Duodenal mucosa (tissue), 2 donors: ENCODE data around the gene MRFAP1.

ENCODE experiments used
- H3K27ac ChIP-seq: one replicate; pipeline ENCODE4 v1.7.0; 2013; ENCODE audit warnings: low read depth, low read length
- H3K27me3 ChIP-seq, 2 donors: one replicate each; pipeline ENCODE4 v1.7.0; 2013; ENCODE audit warnings: low read length in 2 of 2, control low read depth in 1 of 2; ENCODE audit not compliant: insufficient read depth in 2 of 2, control insufficient read depth in 1 of 2
- H3K36me3 ChIP-seq, 2 donors: one replicate each; pipeline ENCODE4 v1.7.0; 2013; ENCODE audit warnings: low read length in 2 of 2, control low read depth in 1 of 2; ENCODE audit not compliant: insufficient read depth in 2 of 2, control insufficient read depth in 1 of 2
- H3K4me1 ChIP-seq, 2 donors: one replicate each; pipeline ENCODE4 v1.7.0; 2013; ENCODE audit warnings: low read length in 2 of 2, control low read depth in 1 of 2; ENCODE audit not compliant: insufficient read depth in 2 of 2, control insufficient read depth in 1 of 2
- H3K4me3 ChIP-seq, 2 donors: one replicate each; pipeline ENCODE4 v1.7.0; 2013; ENCODE audit warnings: low read length in 2 of 2, low read depth in 1 of 2
- H3K9ac ChIP-seq, 2 donors: one replicate each; pipeline ENCODE4 v1.7.0; 2013; ENCODE audit warnings: low read length in 2 of 2, low read depth in 1 of 2
- H3K9me3 ChIP-seq, 2 donors: one replicate each; pipeline ENCODE4 v1.7.0; 2013; ENCODE audit warnings: low read length in 2 of 2, control low read depth in 1 of 2; ENCODE audit not compliant: control insufficient read depth in 1 of 2

Gene MRFAP1

GRCh38 chr4:6632125-6632524 lies 8.4 kb upstream of the MRFAP1 start:
- Histone ChIP-seq H3K4me3 (no peak overlapping the region), H3K9ac (no peak overlapping the region), H3K36me3 (no peaks in the 10 kb centered on the region), H3K27me3 (no peaks in the 10 kb centered on the region), H3K27ac (no peak overlapping the region), H3K4me1 (no peaks in the 10 kb centered on the region), H3K9me3 (no peaks in the 10 kb centered on the region)

GRCh38 chr4:6633091-6633906 lies 7.2 kb upstream of the MRFAP1 start:
- H3K4me1 ChIP-seq: no peaks in the 10 kb centered on the region
- no peak overlapping the region for H3K4me3 ChIP-seq
- H3K9ac ChIP-seq: no peak overlapping the region
- H3K27ac ChIP-seq: no peak overlapping the region
- no peaks in the 10 kb centered on the region for H3K36me3 ChIP-seq
- no peaks in the 10 kb centered on the region for H3K9me3 ChIP-seq
- H3K27me3 ChIP-seq: no peaks in the 10 kb centered on the region

GRCh38 chr4:6634746-6635145 lies 5.7 kb upstream of the MRFAP1 start:
- no peak overlapping the region for H3K9ac ChIP-seq
- H3K9me3 ChIP-seq: no peaks in the 10 kb centered on the region
- H3K27me3 ChIP-seq: no peaks in the 10 kb centered on the region
- H3K4me3 ChIP-seq: no peak overlapping the region
- H3K27ac ChIP-seq: no peak overlapping the region
- no peaks in the 10 kb centered on the region for H3K4me1 ChIP-seq
- no peaks in the 10 kb centered on the region for H3K36me3 ChIP-seq

GRCh38 chr4:6639137-6639680 lies 1.3 kb upstream of the MRFAP1 start:
- Histone ChIP-seq H3K4me1 (peaks cover 16 to 18% of the 10 kb centered on the region in 2 donors), H3K27ac (no peak overlapping the region), H3K4me3 (no peak overlapping the region), H3K27me3 (no peaks in the 10 kb centered on the region), H3K36me3 (peaks cover 6 to 19% of the 10 kb centered on the region in 2 donors), H3K9ac (no peak overlapping the region), H3K9me3 (no peaks in the 10 kb centered on the region)

- Histone ChIP-seq H3K27ac (peak overlapping the region; percentile 90), H3K4me3 (peak overlapping the region; percentile 92 to 94), H3K36me3 (peaks cover 6 to 19% of the 10 kb centered on the region in 2 donors), H3K4me1 (peaks cover 16 to 18% of the 10 kb centered on the region in 2 donors), H3K9ac (peak overlapping the region; percentile 87 to 98), H3K27me3 (no peaks in the 10 kb centered on the region), H3K9me3 (no peaks in the 10 kb centered on the region)
These were observed 882 bp downstream of the MRFAP1 start for GRCh38 chr4:6641164-6641970.

- Histone ChIP-seq H3K27me3 (no peaks in the 10 kb centered on the region), H3K9me3 (no peaks in the 10 kb centered on the region), H3K9ac (peak overlapping the region; percentile 87 to 98), H3K27ac (no peak overlapping the region), H3K4me1 (peaks cover 16 to 18% of the 10 kb centered on the region in 2 donors), H3K4me3 (peak overlapping the region; percentile 92 to 94), H3K36me3 (peaks cover 6 to 19% of the 10 kb centered on the region in 2 donors)
These were observed 1.5 kb downstream of the MRFAP1 start for GRCh38 chr4:6641971-6642320.

GRCh38 chr4:6643141-6643847 lies 2.8 kb downstream of the MRFAP1 start:
- H3K27ac ChIP-seq: no peak overlapping the region
- H3K4me3 ChIP-seq: no peak overlapping the region
- peaks cover 16 to 18% of the 10 kb centered on the region in 2 donors for H3K4me1 ChIP-seq
- H3K9me3 ChIP-seq: no peaks in the 10 kb centered on the region
- no peak overlapping the region for H3K9ac ChIP-seq
- peaks cover 6 to 19% of the 10 kb centered on the region in 2 donors for H3K36me3 ChIP-seq
- H3K27me3 ChIP-seq: no peaks in the 10 kb centered on the region

- H3K27me3 ChIP-seq: no peaks in the 10 kb centered on the region
- no peak overlapping the region for H3K9ac ChIP-seq
- no peak overlapping the region for H3K4me3 ChIP-seq
- H3K36me3 ChIP-seq: peaks cover 6 to 19% of the 10 kb centered on the region in 2 donors
- H3K9me3 ChIP-seq: no peaks in the 10 kb centered on the region
- peaks cover 16 to 18% of the 10 kb centered on the region in 2 donors for H3K4me1 ChIP-seq
- no peak overlapping the region for H3K27ac ChIP-seq
These were observed 4.5 kb downstream of the MRFAP1 start for GRCh38 chr4:6644792-6645530.

- H3K36me3 ChIP-seq: peaks cover 6 to 16% of the 10 kb centered on the region in 2 donors
- H3K27ac ChIP-seq: no peak overlapping the region
- no peak overlapping the region for H3K4me3 ChIP-seq
These were observed 6.7 kb downstream of the MRFAP1 start for GRCh38 chr4:6647169-6647568.

More at GRCh38 chr4:6647169-6647568, 6.7 kb downstream of the MRFAP1 start:
- Histone ChIP-seq H3K9me3 (no peaks in the 10 kb centered on the region), H3K9ac (no peak overlapping the region), H3K4me1 (peaks cover 9 to 10% of the 10 kb centered on the region in 2 donors), H3K27me3 (no peaks in the 10 kb centered on the region)
